Central memory CD8-positive, alpha-beta T cell (primary cell): Measurements from ENCODE around the gene OR9A4.

Experiments used
- ATAC-seq: fragments of 150-1000 bp; cut with Tn5 transposase; replicated peaks from 2 replicates; pipeline ENCODE4 v1.10.0; 2022; ENCODE audit warnings: mild to moderate bottlenecking, moderate FRiP score, moderate number of reproducible peaks; ENCODE audit not compliant: poor library complexity, severe bottlenecking; ENCODE audit errors: extremely low read depth
- DNase-seq, 2 donors: peaks; one replicate each; pipeline ENCODE4 v3.0.0; 2021; ENCODE audit warnings: low spot score in 2 of 2
- H3K27ac Mint-ChIP-seq: one replicate; pipeline ENCODE4 v1.8.0; 2022; ENCODE audit warnings: low read depth, mild to moderate bottlenecking, moderate library complexity, mixed read lengths
- H3K27me3 Mint-ChIP-seq: one replicate; pipeline ENCODE4 v1.8.0; 2022; ENCODE audit warnings: mixed read lengths
- H3K36me3 Mint-ChIP-seq: one replicate; pipeline ENCODE4 v1.8.0; 2022; ENCODE audit warnings: mild to moderate bottlenecking, moderate library complexity, mixed read lengths; ENCODE audit not compliant: insufficient read depth
- H3K4me1 Mint-ChIP-seq: one replicate; pipeline ENCODE4 v1.8.0; 2022; ENCODE audit warnings: mixed read lengths
- H3K4me3 Mint-ChIP-seq: one replicate; pipeline ENCODE4 v1.8.0; 2022; ENCODE audit warnings: mild to moderate bottlenecking, moderate library complexity, mixed read lengths
- H3K9me3 Mint-ChIP-seq: one replicate; pipeline ENCODE4 v1.8.0; 2022; ENCODE audit warnings: mixed read lengths

The OR9A4 gene

GRCh38 chr7:141911391-141911790 is 4.8 kb upstream of the OR9A4 start:
- no peaks in the 10 kb centered on the region for H3K36me3 Mint-ChIP-seq
- no peak overlapping the region for H3K4me3 Mint-ChIP-seq
- DNase-seq (no peak), ATAC-seq (no peak)
- peaks cover 4% of the 10 kb centered on the region for H3K9me3 Mint-ChIP-seq
- H3K27me3 Mint-ChIP-seq = peaks cover 22% of the 10 kb centered on the region
- H3K27ac Mint-ChIP-seq = no peak overlapping the region
- H3K4me1 Mint-ChIP-seq = no peaks in the 10 kb centered on the region

DNA sequence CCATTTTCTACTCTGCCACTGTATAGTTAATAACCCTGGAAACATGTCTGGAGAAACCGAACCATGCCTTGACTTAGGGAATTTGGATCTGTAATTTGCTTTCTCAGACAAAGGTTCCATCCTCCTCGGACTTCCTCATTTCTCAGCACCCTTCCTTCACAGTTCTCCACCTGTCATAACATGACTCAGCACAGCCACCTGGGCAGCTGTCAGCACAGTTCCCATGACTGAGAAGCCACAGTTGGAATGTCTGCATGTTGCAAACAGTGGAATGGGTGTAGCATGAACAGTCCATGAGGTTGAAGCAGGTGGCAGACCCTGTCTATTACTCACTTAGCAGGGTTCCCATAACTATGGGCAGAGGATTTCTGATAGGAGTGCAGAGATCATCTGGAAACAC is 634 bp upstream of the OR9A4 start:
- ATAC-seq = no peak
- no peak overlapping the region for H3K27ac Mint-ChIP-seq
- peaks cover 18% of the 10 kb centered on the region for H3K27me3 Mint-ChIP-seq
- peaks cover 4% of the 10 kb centered on the region for H3K9me3 Mint-ChIP-seq
- H3K4me3 Mint-ChIP-seq = no peak overlapping the region
- DNase-seq = no peak
- no peaks in the 10 kb centered on the region for H3K36me3 Mint-ChIP-seq
- H3K4me1 Mint-ChIP-seq = no peaks in the 10 kb centered on the region

- no peak overlapping the region for H3K27ac Mint-ChIP-seq
- H3K36me3 Mint-ChIP-seq = no peaks in the 10 kb centered on the region
- no peak overlapping the region for H3K4me3 Mint-ChIP-seq
- no peak for DNase-seq
- ATAC-seq = no peak
- no peaks in the 10 kb centered on the region for H3K27me3 Mint-ChIP-seq
- H3K9me3 Mint-ChIP-seq = no peaks in the 10 kb centered on the region
- H3K4me1 Mint-ChIP-seq = no peaks in the 10 kb centered on the region
Observed at GRCh38 chr7:141920281-141920680, 4.1 kb downstream of the OR9A4 start.

- H3K27ac Mint-ChIP-seq = no peak overlapping the region
- peaks cover 12% of the 10 kb centered on the region for H3K9me3 Mint-ChIP-seq
- H3K4me1 Mint-ChIP-seq = no peaks in the 10 kb centered on the region
- no peak for ATAC-seq
- H3K36me3 Mint-ChIP-seq = no peaks in the 10 kb centered on the region
- H3K27me3 Mint-ChIP-seq = no peaks in the 10 kb centered on the region
- no peak overlapping the region for H3K4me3 Mint-ChIP-seq
- DNase-seq = no peak
Observed at GRCh38 chr7:141928146-141928844, 12.1 kb downstream of the OR9A4 start.

DNA sequence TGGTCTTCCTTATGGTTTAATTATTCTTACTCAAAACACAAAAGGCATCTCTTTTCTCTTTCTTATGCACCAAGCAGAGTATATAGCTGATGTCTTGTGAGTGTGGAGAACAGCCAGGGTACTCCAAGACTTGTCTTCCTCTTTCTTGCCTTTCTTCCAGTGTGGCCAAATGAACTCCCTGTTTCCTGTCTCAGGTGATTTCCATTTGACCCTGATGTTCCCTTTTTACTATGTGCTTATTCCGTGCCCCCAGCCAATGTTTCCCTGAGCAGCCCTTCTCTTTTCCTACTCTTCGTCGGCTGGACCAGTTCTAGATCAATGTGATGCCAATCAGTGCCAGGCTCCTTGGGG is 12.6 kb downstream of the OR9A4 start:
- H3K4me3 Mint-ChIP-seq = no peak overlapping the region
- ATAC-seq = no peak
- peaks cover 12% of the 10 kb centered on the region for H3K9me3 Mint-ChIP-seq
- H3K4me1 Mint-ChIP-seq = no peaks in the 10 kb centered on the region
- no peaks in the 10 kb centered on the region for H3K27me3 Mint-ChIP-seq
- no peak for DNase-seq
- no peak overlapping the region for H3K27ac Mint-ChIP-seq
- no peaks in the 10 kb centered on the region for H3K36me3 Mint-ChIP-seq

GRCh38 chr7:141930211-141930610 is 14.0 kb downstream of the OR9A4 start:
- no peaks in the 10 kb centered on the region for H3K4me1 Mint-ChIP-seq
- H3K27ac Mint-ChIP-seq = no peak overlapping the region
- DNase-seq (no peak), ATAC-seq (no peak)
- no peaks in the 10 kb centered on the region for H3K36me3 Mint-ChIP-seq
- H3K27me3 Mint-ChIP-seq = no peaks in the 10 kb centered on the region
- H3K9me3 Mint-ChIP-seq = peaks cover 18% of the 10 kb centered on the region
- H3K4me3 Mint-ChIP-seq = no peak overlapping the region

GRCh38 chr7:141941075-141941474 is 24.9 kb downstream of the OR9A4 start:
- H3K4me1 Mint-ChIP-seq = no peaks in the 10 kb centered on the region
- ATAC-seq (no peak), DNase-seq (no peak)
- H3K9me3 Mint-ChIP-seq = peaks cover 23% of the 10 kb centered on the region
- H3K4me3 Mint-ChIP-seq = no peak overlapping the region
- H3K27me3 Mint-ChIP-seq = no peaks in the 10 kb centered on the region
- no peak overlapping the region for H3K27ac Mint-ChIP-seq
- H3K36me3 Mint-ChIP-seq = no peaks in the 10 kb centered on the region

- Mint-ChIP-seq H3K4me3 (no peak overlapping the region), H3K27ac (no peak overlapping the region), H3K36me3 (no peaks in the 10 kb centered on the region), H3K4me1 (no peaks in the 10 kb centered on the region), H3K27me3 (no peaks in the 10 kb centered on the region), H3K9me3 (peaks cover 18% of the 10 kb centered on the region)
- DNase-seq = no peak
- ATAC-seq = no peak
Observed at GRCh38 chr7:141943846-141944245, 27.6 kb downstream of the OR9A4 start.

GRCh38 chr7:141944811-141945210 is 28.6 kb downstream of the OR9A4 start:
- Mint-ChIP-seq H3K4me3 (no peak overlapping the region), H3K4me1 (no peaks in the 10 kb centered on the region), H3K27ac (no peak overlapping the region), H3K36me3 (no peaks in the 10 kb centered on the region), H3K27me3 (no peaks in the 10 kb centered on the region), H3K9me3 (peaks cover 13% of the 10 kb centered on the region)
- no peak for DNase-seq
- ATAC-seq = no peak

- DNase-seq (no peak), ATAC-seq (no peak)
- H3K4me1 Mint-ChIP-seq = no peaks in the 10 kb centered on the region
- H3K9me3 Mint-ChIP-seq = peaks cover 10% of the 10 kb centered on the region
- H3K36me3 Mint-ChIP-seq = no peaks in the 10 kb centered on the region
- no peak overlapping the region for H3K4me3 Mint-ChIP-seq
- peaks cover under 1% of the 10 kb centered on the region for H3K27me3 Mint-ChIP-seq
- no peak overlapping the region for H3K27ac Mint-ChIP-seq
Observed at GRCh38 chr7:141945356-141945755, 29.2 kb downstream of the OR9A4 start.

DNA sequence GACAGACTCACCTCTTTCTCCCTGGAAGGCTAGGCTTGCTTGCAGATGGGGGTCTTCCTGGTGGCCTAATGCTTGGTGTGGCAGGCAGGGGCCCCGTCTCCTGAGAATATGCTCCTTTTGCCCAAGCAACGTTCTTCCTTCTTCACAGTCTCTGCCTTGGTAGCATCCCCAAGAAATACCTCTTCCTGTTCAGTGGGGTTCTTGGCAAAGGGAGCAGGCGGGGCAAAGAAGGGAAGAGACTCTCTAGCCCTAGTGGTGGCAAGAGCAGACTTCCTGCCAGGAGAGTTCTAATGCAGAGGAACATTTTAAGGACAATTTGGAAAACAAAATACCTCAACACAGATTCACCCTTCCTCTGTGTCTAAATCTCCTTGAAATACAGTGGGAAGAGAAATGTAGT is 30.6 kb downstream of the OR9A4 start, which contains the start of gene CLEC5A:
TSS of gene CLEC5A (minus strand) at position 179 of the 400 bp plus-strand sequence. CDS start 682 bp downstream, outside the sequence.
- H3K9me3 Mint-ChIP-seq = no peaks in the 10 kb centered on the region
- DNase-seq = no peak
- no peak within 1 kb of the TSS for H3K4me3 Mint-ChIP-seq
- peaks cover 12% of the 10 kb centered on the region for H3K27me3 Mint-ChIP-seq
- no peaks in the 10 kb centered on the region for H3K4me1 Mint-ChIP-seq
- no peak for ATAC-seq
- no peak within 1 kb of the TSS for H3K27ac Mint-ChIP-seq
- no peaks in the 10 kb centered on the region for H3K36me3 Mint-ChIP-seq

DNA sequence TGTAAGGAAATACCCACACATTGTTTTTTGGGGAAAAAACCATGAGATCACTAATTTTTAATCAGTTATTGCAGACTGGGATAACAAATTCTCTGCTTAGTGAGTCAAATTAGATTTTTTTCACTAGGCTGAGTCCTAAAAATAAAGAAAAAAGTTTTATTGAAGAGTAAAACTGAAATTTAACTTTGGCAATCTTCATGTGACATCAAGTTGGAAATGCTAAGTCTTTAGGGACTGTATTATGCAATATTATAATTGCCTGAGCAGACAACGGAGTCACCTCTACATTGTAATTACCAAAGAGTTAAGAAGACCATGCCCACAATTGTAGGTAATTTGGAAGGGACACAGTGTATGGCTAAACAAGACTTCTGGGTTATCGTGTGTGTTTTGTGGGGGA is 32.8 kb downstream of the OR9A4 start:
- Mint-ChIP-seq H3K4me3 (no peak overlapping the region), H3K27me3 (peaks cover 12% of the 10 kb centered on the region), H3K36me3 (no peaks in the 10 kb centered on the region), H3K27ac (no peak overlapping the region), H3K9me3 (no peaks in the 10 kb centered on the region), H3K4me1 (no peaks in the 10 kb centered on the region)
- DNase-seq (no peak), ATAC-seq (no peak)

GRCh38 chr7:141949451-141949850 is 33.3 kb downstream of the OR9A4 start:
- H3K4me1 Mint-ChIP-seq = no peaks in the 10 kb centered on the region
- DNase-seq (no peak), ATAC-seq (no peak)
- no peak overlapping the region for H3K4me3 Mint-ChIP-seq
- H3K9me3 Mint-ChIP-seq = no peaks in the 10 kb centered on the region
- H3K36me3 Mint-ChIP-seq = no peaks in the 10 kb centered on the region
- H3K27me3 Mint-ChIP-seq = peaks cover 12% of the 10 kb centered on the region
- no peak overlapping the region for H3K27ac Mint-ChIP-seq
